T-helper 1 cell treated with Interleukin-12 subunit alpha and Interleukin-12 subunit beta and Interleukin-4 antibody, amounts not matched to agents 30 μg/mL and 1 μg/mL, for 36 hours (primary cell): ENCODE measurements around the gene MYO15B.
A peak's percentile ranks its signal among the peaks of the same experiment; 100 is the strongest.

Source experiments
- H3K27ac Mint-ChIP-seq: one replicate; pipeline ENCODE4 v1.8.0; 2021; ENCODE audit warnings: mild to moderate bottlenecking, mixed read lengths
- H3K27me3 Mint-ChIP-seq: one replicate; pipeline ENCODE4 v1.8.0; 2021; ENCODE audit warnings: low read depth, mixed read lengths
- H3K36me3 Mint-ChIP-seq: one replicate; pipeline ENCODE4 v1.8.0; 2021; ENCODE audit warnings: low read depth, mixed read lengths
- H3K4me1 Mint-ChIP-seq: one replicate; pipeline ENCODE4 v1.8.0; 2021; ENCODE audit warnings: low read depth, mixed read lengths
- H3K4me3 Mint-ChIP-seq: one replicate; pipeline ENCODE4 v1.8.0; 2021; ENCODE audit warnings: mild to moderate bottlenecking, moderate library complexity, mixed read lengths
- H3K9me3 Mint-ChIP-seq: one replicate; pipeline ENCODE4 v1.8.0; 2021; ENCODE audit warnings: mixed read lengths

Gene MYO15B

DNA sequence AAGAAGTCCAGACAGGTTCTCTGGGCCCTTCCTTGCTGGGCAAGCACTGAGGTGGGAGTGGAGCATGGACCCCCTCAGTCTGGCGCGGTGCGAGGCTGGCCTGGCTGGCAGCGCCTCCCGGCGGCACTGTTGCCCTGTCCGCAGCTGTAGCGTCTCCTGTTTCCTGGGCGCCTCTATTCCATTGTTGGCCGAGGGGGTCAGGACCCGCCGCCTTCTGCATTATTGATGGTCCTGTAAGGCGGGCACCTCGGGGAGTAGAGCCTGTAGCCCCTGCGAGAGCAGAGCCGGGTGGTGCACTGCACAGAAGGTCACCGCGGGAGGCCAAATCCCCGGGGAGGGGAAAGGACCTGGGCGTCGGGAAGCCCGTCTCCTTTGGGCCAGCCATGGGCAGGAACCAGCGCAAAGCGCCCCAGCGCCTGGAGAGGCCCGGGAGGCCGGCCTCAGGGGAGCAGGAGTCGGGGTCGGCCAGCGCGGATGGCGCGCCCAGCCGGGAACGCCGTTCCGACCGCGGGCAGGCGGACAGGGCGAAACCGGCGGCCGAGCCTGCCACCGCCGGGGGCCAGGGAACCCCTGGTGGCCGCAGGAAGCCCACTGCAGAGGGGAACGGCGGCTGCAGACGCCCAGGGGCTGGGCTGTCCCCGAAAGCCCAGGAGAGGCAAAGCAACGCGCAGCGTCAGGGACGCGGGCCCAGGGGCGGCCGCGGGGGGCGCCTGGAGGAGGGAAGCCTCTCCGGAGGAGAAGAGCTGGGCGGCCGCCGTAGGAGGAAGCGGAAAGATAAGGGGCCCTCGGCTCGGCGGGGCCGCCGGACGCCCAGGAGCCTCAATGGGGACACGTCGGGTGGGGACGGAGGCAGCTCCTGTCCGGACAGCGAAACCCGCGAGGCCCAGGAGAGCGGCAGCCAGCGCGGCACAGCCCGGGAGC is at the start of gene MYO15B:
TSS of gene MYO15B (plus strand) at position 126 of the 921 bp plus-strand sequence. CDS start at position 384, 258 bp downstream.
- Mint-ChIP-seq H3K4me3 (peak within 1 kb of the TSS; percentile 51), H3K36me3 (no peaks in the 10 kb centered on the region), H3K9me3 (no peaks in the 10 kb centered on the region), H3K27ac (peak within 1 kb of the TSS; percentile 55), H3K27me3 (peaks cover 30% of the 10 kb centered on the region), H3K4me1 (peaks cover 7% of the 10 kb centered on the region)

- no peaks in the 10 kb centered on the region for H3K36me3 Mint-ChIP-seq
- no peaks in the 10 kb centered on the region for H3K27me3 Mint-ChIP-seq
- H3K4me1 Mint-ChIP-seq, result peaks cover 6% of the 10 kb centered on the region
- H3K27ac Mint-ChIP-seq, result no peak overlapping the region
- no peak overlapping the region for H3K4me3 Mint-ChIP-seq
- no peaks in the 10 kb centered on the region for H3K9me3 Mint-ChIP-seq
Measured at GRCh38 chr17:75539967-75540729, 47.5 kb upstream of the MYO15B start.

DNA sequence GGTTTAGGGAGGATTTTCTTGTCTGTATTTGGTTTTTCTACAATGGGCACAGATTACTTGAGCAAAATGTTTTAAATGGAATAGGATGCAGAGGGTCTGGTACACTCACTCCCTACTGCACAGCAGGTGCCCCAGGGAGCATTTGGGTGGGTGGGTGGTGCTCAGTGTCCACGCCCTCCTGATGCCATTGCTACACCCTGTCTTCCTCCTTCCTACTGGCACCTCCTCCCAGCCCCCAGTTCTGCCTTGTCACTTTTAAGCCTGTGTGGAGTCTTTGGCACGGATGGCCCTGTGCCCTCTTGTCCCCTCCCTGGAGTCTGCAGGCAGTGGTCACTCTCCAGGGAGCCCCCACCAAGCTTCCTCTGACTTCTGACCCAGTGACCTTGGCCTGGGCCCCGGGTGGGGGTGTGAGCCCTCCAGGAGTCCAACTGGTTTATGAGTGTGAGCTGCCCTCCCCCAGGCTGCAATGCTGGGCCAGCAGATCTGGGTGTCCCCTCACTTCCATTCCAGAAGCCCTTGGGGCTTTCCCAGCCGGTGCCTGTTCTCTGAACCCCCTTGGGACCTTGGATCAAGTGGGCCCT is 46.6 kb upstream of the MYO15B start:
- Mint-ChIP-seq H3K27ac (no peak overlapping the region), H3K4me1 (peaks cover under 1% of the 10 kb centered on the region), H3K4me3 (no peak overlapping the region), H3K27me3 (no peaks in the 10 kb centered on the region), H3K9me3 (no peaks in the 10 kb centered on the region), H3K36me3 (no peaks in the 10 kb centered on the region)

DNA sequence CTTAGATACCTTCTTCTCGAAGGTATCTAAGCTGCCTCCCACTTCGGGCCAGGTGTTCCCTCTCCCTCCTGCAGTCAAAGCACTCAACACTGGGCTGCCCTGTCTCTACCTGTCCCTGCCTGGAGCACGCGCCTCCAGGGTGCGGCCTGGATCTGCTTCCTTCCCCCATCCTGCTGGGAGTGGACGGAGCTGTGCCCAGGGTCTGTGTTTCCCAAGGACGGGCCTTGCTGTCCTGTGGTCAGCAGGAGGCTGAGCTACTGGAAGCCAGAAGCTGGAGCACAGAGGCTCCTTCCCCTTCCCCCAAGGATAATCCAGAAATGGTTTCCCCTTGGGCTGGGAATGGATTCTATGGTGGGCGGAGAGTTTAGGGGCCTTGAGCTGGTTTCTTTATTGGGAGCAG is 45.4 kb upstream of the MYO15B start:
- Mint-ChIP-seq H3K27me3 (no peaks in the 10 kb centered on the region), H3K9me3 (no peaks in the 10 kb centered on the region), H3K36me3 (no peaks in the 10 kb centered on the region), H3K27ac (no peak overlapping the region), H3K4me1 (no peaks in the 10 kb centered on the region), H3K4me3 (no peak overlapping the region)

GRCh38 chr17:75542728-75543336 is 44.8 kb upstream of the MYO15B start:
- no peak overlapping the region for H3K4me3 Mint-ChIP-seq

DNA sequence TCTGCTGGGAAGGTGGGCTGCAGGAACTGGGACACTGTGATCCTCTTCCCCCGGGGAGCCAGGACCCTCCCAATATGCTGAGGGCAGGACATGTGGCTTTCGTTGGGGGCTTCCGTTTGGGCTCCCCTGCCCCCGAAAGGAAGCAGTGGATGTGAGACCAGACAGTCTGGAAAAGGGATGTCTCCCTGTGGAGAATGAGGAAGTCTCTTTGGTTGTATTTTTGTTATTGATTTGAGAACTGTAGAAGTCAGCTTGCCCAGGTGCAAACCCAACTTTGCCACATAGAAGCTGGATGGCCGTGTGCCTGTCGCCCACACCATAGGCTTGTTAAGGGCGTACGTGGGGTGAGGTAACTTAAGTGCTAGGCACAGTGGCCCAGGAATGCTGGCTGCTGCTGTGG is 43.4 kb upstream of the MYO15B start:
- H3K9me3 Mint-ChIP-seq, result no peaks in the 10 kb centered on the region
- no peak overlapping the region for H3K4me3 Mint-ChIP-seq
- H3K4me1 Mint-ChIP-seq, result no peaks in the 10 kb centered on the region
- no peaks in the 10 kb centered on the region for H3K36me3 Mint-ChIP-seq
- no peaks in the 10 kb centered on the region for H3K27me3 Mint-ChIP-seq
- H3K27ac Mint-ChIP-seq, result no peak overlapping the region

More at GRCh38 chr17:75542728-75543336, 44.8 kb upstream of the MYO15B start:
- Mint-ChIP-seq H3K9me3 (no peaks in the 10 kb centered on the region), H3K27ac (no peak overlapping the region), H3K27me3 (no peaks in the 10 kb centered on the region), H3K36me3 (no peaks in the 10 kb centered on the region), H3K4me1 (no peaks in the 10 kb centered on the region)

GRCh38 chr17:75546181-75546580 is 41.4 kb upstream of the MYO15B start:
- no peaks in the 10 kb centered on the region for H3K4me1 Mint-ChIP-seq
- H3K36me3 Mint-ChIP-seq, result no peaks in the 10 kb centered on the region
- no peak overlapping the region for H3K27ac Mint-ChIP-seq
- H3K4me3 Mint-ChIP-seq, result no peak overlapping the region
- H3K27me3 Mint-ChIP-seq, result no peaks in the 10 kb centered on the region
- H3K9me3 Mint-ChIP-seq, result no peaks in the 10 kb centered on the region

DNA sequence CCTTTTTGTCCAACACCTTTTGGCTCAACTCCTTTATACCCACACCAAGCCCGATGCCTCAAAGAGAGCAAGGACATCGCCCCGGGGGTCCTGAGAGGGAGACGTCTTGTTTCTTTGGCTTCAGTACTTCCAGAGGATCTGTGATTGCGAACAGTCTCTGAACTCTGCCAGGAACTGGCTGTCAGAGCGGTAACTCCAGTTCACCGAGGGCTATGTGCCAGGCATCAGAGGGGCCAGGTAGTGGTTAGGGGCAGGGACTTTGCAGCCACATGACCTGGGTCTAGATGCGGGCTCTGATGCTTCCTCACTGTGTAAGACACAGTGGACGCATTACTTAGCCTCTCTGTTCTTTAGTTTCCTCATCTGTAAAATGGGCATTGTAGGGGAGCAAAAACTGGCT is 40.5 kb upstream of the MYO15B start:
- Mint-ChIP-seq H3K4me3 (no peak overlapping the region), H3K36me3 (no peaks in the 10 kb centered on the region), H3K27ac (no peak overlapping the region), H3K27me3 (no peaks in the 10 kb centered on the region), H3K4me1 (no peaks in the 10 kb centered on the region), H3K9me3 (no peaks in the 10 kb centered on the region)

DNA sequence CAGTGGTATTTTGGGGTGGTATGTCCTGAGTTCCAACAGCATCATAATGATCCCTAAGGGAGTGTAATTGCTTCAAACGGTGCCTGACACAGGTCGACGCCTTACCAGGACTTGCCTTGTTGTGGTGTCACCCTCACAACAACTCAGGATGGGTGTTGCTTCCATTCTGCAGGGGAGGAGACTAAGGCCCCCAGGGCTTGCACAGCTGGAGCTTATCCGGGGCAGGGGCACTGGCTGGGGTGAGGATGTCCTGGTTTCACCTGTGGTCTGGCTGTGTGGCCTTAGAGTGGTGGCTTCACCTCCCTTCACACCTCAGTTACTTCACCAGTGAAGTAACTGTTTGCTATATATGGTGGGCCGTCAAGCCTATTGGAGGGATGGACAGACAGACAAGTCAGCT is 38.8 kb upstream of the MYO15B start:
- Mint-ChIP-seq H3K4me3 (no peak overlapping the region), H3K9me3 (no peaks in the 10 kb centered on the region), H3K4me1 (no peaks in the 10 kb centered on the region), H3K27ac (no peak overlapping the region), H3K36me3 (no peaks in the 10 kb centered on the region), H3K27me3 (no peaks in the 10 kb centered on the region)

- Mint-ChIP-seq H3K27ac (no peak overlapping the region), H3K36me3 (no peaks in the 10 kb centered on the region), H3K4me3 (no peak overlapping the region), H3K27me3 (no peaks in the 10 kb centered on the region), H3K9me3 (no peaks in the 10 kb centered on the region), H3K4me1 (no peaks in the 10 kb centered on the region)
Measured at GRCh38 chr17:75549246-75550138, 38.1 kb upstream of the MYO15B start.

- H3K27me3 Mint-ChIP-seq, result no peaks in the 10 kb centered on the region
- no peak overlapping the region for H3K4me3 Mint-ChIP-seq
- no peaks in the 10 kb centered on the region for H3K36me3 Mint-ChIP-seq
- no peak overlapping the region for H3K27ac Mint-ChIP-seq
- no peaks in the 10 kb centered on the region for H3K4me1 Mint-ChIP-seq
- no peaks in the 10 kb centered on the region for H3K9me3 Mint-ChIP-seq
Measured at GRCh38 chr17:75550139-75550465, 37.5 kb upstream of the MYO15B start.

DNA sequence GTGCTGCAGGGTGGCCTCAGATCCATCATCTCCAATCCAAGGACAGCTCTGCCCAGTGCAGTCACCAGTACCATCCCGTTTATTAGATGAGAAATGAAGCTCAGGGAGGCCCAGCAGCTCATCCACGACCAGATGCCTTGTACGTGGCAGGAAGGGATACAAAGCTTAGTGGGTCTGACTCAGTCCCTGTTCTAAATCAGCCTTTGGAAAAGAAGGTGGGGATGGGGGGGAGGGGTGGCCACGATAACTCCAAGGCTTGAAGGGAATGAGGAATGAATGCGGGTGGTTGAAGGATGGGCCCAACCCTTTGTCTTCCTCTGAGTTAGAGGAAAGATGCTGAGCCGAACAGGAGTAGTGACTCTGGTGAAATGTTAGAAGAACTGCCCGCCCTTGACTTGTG is 36.3 kb upstream of the MYO15B start:
- H3K27me3 Mint-ChIP-seq, result no peaks in the 10 kb centered on the region
- no peak overlapping the region for H3K4me3 Mint-ChIP-seq
- no peak overlapping the region for H3K27ac Mint-ChIP-seq
- H3K4me1 Mint-ChIP-seq, result no peaks in the 10 kb centered on the region
- no peaks in the 10 kb centered on the region for H3K36me3 Mint-ChIP-seq
- H3K9me3 Mint-ChIP-seq, result no peaks in the 10 kb centered on the region

DNA sequence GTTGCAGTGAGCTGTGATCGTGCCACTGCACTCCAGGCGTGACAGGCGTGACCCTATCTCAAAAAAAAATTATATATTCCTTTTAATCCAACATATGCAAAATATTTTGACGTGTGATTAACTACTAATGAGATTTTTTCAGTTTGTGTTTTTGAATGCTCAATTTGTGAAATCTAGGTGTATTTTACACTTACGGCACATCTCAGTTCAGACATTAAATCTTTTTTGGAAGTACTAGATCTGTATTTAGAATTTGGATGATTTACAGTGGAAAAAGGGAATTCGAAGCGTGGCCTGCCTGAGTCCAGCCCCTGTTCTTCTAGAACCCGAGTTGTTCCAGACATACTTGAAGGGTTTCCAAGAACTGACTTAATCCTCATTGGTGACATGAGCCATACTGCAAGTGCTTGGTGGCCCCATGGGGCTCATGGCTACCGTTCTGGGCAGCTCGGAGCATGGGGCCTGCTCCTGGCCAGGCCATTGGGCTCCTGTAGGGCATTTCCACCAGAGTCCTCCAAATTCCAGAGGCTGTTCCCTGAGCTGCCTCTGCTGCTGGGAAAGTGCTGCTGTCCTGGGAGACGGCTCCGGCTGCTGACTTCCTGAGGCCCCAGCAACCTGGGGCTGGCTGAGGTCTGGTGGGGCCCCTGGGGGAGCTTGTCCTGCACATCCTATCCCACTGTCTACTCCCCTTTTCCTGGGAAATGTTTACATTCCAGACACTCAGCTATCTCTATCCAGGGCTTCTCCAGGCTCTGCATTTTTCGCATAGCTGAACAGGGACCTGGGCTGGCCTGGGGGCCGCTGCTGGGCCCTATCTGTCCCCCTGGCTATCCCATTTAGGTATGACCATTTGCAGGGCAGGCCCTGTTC is 34.9 kb upstream of the MYO15B start:
- Mint-ChIP-seq H3K36me3 (no peaks in the 10 kb centered on the region), H3K4me1 (no peaks in the 10 kb centered on the region), H3K9me3 (no peaks in the 10 kb centered on the region), H3K27ac (no peak overlapping the region), H3K27me3 (no peaks in the 10 kb centered on the region), H3K4me3 (no peak overlapping the region)
